Neutrophil (primary cell): ENCODE measurements around the gene ALG12.

Experiments used
- H3K27ac ChIP-seq: fragments of 200-600 bp; sonication (generic); 2 replicates; pipeline ENCODE4 v1.5.1; 2016; ENCODE audit warnings: mild to moderate bottlenecking, moderate library complexity
- H3K27me3 ChIP-seq: fragments of 200-600 bp; sonication (generic); 2 replicates; pipeline ENCODE4 v1.6.0; 2016; ENCODE audit warnings: mild to moderate bottlenecking
- H3K36me3 ChIP-seq: fragments of 200-600 bp; sonication (generic); 2 replicates; pipeline ENCODE4 v1.5.1; 2017
- H3K4me1 ChIP-seq, 2 experiments: fragments of 200-600 bp in 1 of 2; sonication (generic) in 1 of 2; 1 replicate in 1 of 2; 2 replicates in 1 of 2; pipeline versions ENCODE4 v1.5.1 to v1.6.1; 2013 to 2016; ENCODE audit warnings: low read depth in 1 of 2, low read length in 1 of 2, mild to moderate bottlenecking in 1 of 2, moderate library complexity in 1 of 2; ENCODE audit not compliant: control insufficient read depth in 1 of 2, insufficient read depth in 1 of 2
- H3K4me3 ChIP-seq, 2 experiments: fragments of 200-600 bp in 1 of 2; sonication (generic) in 1 of 2; 1 replicate in 1 of 2; 2 replicates in 1 of 2; pipeline ENCODE4 v1.5.1; 2013 to 2016; ENCODE audit warnings: low read depth in 1 of 2, low read length in 1 of 2, mild to moderate bottlenecking in 1 of 2, moderate library complexity in 1 of 2
- H3K9me3 ChIP-seq: fragments of 200-600 bp; sonication (generic); 2 replicates; pipeline ENCODE4 v1.5.1; 2016
- TF ChIP-seq, protein P1 (sequence below): fragments of 200-600 bp; sonication (generic); IDR thresholded peaks from 2 replicates; pipeline ENCODE4 v1.5.1; 2016; ENCODE audit warnings: antibody characterized with exemption

The ALG12 gene

DNA sequence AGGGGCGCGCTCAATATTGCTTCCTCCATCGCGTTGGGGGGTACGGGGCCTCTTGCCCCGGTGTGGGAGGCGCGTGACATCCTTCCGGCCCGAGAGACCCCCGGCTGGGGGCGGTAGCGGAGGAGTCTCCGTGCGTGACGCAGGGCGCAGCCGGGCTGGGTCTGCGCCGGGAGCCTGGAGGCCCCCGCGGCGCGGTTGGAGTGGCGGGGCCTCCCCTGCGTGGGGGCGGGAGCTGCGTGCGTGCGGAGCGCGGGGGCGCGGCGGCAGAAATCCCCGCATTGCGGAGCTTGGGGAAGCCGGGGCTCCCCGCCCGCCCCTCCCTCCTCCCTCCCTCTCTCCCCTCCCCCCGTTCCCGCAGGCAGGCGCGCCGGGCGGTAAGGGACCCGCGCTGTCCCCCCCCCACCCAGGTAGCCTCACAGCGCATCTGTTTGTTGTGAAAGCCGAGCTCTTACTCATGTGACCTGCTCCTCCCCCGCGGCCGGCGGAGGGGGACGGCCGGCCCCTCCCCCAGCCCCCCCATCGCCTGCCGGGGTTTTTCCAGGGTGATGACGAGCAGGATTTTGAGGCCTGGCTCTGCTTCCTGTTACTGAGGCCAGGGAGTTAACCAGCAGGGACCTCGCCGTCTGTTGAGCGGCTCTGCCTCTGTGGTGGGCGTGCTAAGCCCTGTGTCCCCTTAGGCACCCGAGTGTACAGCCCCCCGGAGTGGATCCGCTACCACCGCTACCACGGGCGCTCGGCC, 43.9 kb upstream of the ALG12 start:
- Histone ChIP-seq H3K4me1 (peaks cover 64 to 65% of the 10 kb centered on the region in 2 experiments), H3K4me3 (peak overlapping the region; percentile 94 to 99), H3K9me3 (no peaks in the 10 kb centered on the region), H3K27ac (peak overlapping the region; percentile 98), H3K27me3 (peaks cover 10% of the 10 kb centered on the region), H3K36me3 (peaks cover 46% of the 10 kb centered on the region)
- TF ChIP-seq, protein P1, sequence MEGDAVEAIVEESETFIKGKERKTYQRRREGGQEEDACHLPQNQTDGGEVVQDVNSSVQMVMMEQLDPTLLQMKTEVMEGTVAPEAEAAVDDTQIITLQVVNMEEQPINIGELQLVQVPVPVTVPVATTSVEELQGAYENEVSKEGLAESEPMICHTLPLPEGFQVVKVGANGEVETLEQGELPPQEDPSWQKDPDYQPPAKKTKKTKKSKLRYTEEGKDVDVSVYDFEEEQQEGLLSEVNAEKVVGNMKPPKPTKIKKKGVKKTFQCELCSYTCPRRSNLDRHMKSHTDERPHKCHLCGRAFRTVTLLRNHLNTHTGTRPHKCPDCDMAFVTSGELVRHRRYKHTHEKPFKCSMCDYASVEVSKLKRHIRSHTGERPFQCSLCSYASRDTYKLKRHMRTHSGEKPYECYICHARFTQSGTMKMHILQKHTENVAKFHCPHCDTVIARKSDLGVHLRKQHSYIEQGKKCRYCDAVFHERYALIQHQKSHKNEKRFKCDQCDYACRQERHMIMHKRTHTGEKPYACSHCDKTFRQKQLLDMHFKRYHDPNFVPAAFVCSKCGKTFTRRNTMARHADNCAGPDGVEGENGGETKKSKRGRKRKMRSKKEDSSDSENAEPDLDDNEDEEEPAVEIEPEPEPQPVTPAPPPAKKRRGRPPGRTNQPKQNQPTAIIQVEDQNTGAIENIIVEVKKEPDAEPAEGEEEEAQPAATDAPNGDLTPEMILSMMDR: no peak

DNA sequence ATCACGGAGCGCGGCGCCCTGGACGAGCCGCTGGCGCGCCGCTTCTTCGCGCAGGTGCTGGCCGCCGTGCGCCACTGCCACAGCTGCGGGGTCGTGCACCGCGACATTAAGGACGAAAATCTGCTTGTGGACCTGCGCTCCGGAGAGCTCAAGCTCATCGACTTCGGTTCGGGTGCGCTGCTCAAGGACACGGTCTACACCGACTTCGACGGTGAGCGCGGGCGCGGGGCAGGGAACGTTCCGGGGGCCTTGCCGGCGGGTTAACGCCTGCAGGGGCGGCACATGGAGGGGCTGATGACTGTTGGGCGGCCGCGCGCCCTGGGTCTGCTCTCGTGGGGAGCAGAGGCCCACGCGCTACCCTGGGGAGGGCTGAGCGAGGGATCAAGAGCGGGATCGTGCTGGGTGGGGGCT, 43.4 kb upstream of the ALG12 start:
- no peaks in the 10 kb centered on the region for H3K9me3 ChIP-seq
- peaks cover 46% of the 10 kb centered on the region for H3K36me3 ChIP-seq
- TF ChIP-seq, protein P1: no peak
- peaks cover 58 to 59% of the 10 kb centered on the region in 2 experiments for H3K4me1 ChIP-seq
- peak overlapping the region; percentile 94 to 99 for H3K4me3 ChIP-seq
- H3K27ac ChIP-seq: peak overlapping the region; percentile 98
- peaks cover 10% of the 10 kb centered on the region for H3K27me3 ChIP-seq

DNA sequence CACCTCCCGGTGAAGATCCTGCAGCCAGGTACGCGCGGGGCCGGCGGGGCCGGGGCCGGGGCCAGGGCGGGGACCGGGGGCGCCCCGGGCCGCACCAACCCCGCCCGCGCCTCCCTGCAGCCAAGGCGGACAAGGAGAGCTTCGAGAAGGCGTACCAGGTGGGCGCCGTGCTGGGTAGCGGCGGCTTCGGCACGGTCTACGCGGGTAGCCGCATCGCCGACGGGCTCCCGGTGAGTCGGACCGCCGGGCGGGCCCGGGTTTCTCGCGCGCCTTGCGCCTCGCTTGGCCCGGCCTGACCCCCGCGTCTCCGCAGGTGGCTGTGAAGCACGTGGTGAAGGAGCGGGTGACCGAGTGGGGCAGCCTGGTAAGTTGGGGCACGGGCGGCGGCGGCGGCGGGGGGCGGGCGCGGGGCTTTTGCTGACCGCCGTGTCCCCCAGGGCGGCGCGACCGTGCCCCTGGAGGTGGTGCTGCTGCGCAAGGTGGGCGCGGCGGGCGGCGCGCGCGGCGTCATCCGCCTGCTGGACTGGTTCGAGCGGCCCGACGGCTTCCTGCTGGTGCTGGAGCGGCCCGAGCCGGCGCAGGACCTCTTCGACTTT, 42.9 kb upstream of the ALG12 start:
- H3K4me3 ChIP-seq: peak overlapping the region; percentile 94 to 99
- TF ChIP-seq, protein P1: no peak
- H3K4me1 ChIP-seq: peaks cover 53 to 54% of the 10 kb centered on the region in 2 experiments
- peak overlapping the region; percentile 98 for H3K27ac ChIP-seq
- peaks cover 10% of the 10 kb centered on the region for H3K27me3 ChIP-seq
- H3K36me3 ChIP-seq: peaks cover 46% of the 10 kb centered on the region
- no peaks in the 10 kb centered on the region for H3K9me3 ChIP-seq

DNA sequence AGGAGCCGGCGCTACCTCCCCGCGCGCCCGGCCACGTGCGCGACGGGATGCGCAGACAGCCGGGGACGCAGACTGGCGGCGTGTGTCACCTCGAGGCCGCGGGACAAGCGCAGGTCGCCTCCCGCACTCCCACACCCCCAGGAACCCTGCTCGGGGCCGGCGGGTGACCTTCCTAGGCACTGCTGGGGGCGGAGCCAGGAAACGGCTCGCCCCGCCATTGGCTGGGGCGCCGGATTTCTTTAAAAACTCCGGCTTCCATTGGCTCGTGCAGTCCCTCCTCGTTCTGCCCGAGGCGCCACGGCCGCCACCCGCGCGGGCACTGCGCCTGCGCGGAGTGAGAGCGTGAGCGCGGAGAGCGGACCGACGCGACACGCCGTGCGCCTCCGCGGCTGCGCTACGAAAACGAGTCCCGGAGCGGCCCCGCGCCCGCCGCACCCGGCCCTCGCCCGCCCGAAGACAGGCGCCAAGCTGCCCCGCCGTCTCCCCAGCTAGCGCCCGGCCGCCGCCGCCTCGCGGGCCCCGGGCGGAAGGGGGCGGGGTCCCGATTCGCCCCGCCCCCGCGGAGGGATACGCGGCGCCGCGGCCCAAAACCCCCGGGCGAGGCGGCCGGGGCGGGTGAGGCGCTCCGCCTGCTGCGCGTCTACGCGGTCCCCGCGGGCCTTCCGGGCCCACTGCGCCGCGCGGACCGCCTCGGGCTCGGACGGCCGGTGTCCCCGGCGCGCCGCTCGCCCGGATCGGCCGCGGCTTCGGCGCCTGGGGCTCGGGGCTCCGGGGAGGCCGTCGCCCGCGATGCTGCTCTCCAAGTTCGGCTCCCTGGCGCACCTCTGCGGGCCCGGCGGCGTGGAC, 42.1 kb upstream of the ALG12 start, which contains the start of gene PIM3:
TSS of gene PIM3 (plus strand) at position 614 of the 846 bp plus-strand sequence. CDS start at position 790, 176 bp downstream.
- Histone ChIP-seq H3K9me3 (no peaks in the 10 kb centered on the region), H3K27me3 (peaks cover 10% of the 10 kb centered on the region), H3K4me1 (peaks cover 47% of the 10 kb centered on the region in 2 experiments), H3K36me3 (peaks cover 41% of the 10 kb centered on the region), H3K27ac (peak within 1 kb of the TSS; percentile 98), H3K4me3 (peak within 1 kb of the TSS; percentile 94 to 99)
- TF ChIP-seq, protein P1: peak; percentile 7

DNA sequence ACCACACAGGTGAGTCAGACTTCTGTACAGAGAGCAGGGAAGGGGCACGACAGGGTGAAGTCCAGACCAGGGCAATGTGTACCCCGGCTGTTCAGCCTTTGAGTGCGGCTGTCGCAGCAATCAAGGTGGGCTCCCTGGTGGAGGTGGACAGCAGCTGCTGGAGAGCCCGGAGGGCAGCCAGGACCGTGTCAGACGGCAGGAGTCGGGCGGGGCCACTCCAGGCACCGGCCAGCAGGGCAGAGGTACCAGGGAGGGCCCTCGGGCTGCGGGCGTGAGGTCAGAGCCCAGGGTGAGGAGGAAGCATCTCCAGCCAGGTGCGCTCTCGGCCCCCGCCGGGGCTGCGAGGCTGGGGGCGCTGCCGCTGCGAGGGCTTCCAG, 41.5 kb upstream of the ALG12 start:
- peak overlapping the region; percentile 98 for H3K27ac ChIP-seq
- TF ChIP-seq, protein P1: peak; percentile 29
- peaks cover 10% of the 10 kb centered on the region for H3K27me3 ChIP-seq
- H3K9me3 ChIP-seq: no peaks in the 10 kb centered on the region
- H3K4me3 ChIP-seq: peak overlapping the region; percentile 94 to 99
- peaks cover 35% of the 10 kb centered on the region for H3K36me3 ChIP-seq
- peaks cover 44 to 46% of the 10 kb centered on the region in 2 experiments for H3K4me1 ChIP-seq
